Ovary (tissue), 9 donors: Measurements from ENCODE around the gene TAPBP. TPM values are rescaled to one million over a fixed set of nuclear protein-coding genes. Genes with fewer than 3 reads are reported as not detected.

Source experiments
- DNase-seq, 5 donors: peaks; one replicate each; pipeline ENCODE4 v3.0.0-alpha.2; 2019 to 2020
- H3K27ac ChIP-seq, 2 donors: fragments of 200-600 bp; one replicate each; pipeline versions ENCODE4 v1.5.1 to v1.8.0; 2019 to 2022
- H3K27me3 ChIP-seq: fragments of 200-600 bp; one replicate; pipeline ENCODE4 v1.8.0; 2022
- H3K36me3 ChIP-seq: fragments of 200-600 bp; sonication (generic); one replicate; pipeline ENCODE4 v1.5.1; 2019
- H3K4me1 ChIP-seq: one replicate; pipeline ENCODE4 v1.8.1; 2013; ENCODE audit warnings: mild to moderate bottlenecking, moderate library complexity; ENCODE audit not compliant: insufficient read depth
- H3K4me3 ChIP-seq: fragments of 200-600 bp; sonication (generic); one replicate; pipeline ENCODE4 v1.5.1; 2017
- H3K9me3 ChIP-seq, 2 donors: fragments of 200-600 bp in 1 of 2; sonication (generic) in 1 of 2; one replicate each; pipeline versions ENCODE4 v1.5.1 to v1.8.1; 2013 to 2019; ENCODE audit warnings: mild to moderate bottlenecking in 1 of 2, moderate library complexity in 1 of 2
- EP300 ChIP-seq: sonication (generic); formaldehyde crosslinking; IDR thresholded peaks from one replicate; pipeline ENCODE4 v1.6.1; 2017; ENCODE audit warnings: antibody characterized with exemption
- POLR2A ChIP-seq: fragments of 450-650 bp; IDR thresholded peaks from one replicate; pipeline ENCODE4 v1.6.1; 2017; ENCODE audit warnings: antibody characterized with exemption, mild to moderate bottlenecking, moderate library complexity
- WGBS, 3 donors: extraction: QIAGEN DNeasy Blood & Tissue Kit in 1 of 3; methylation state at CpG; one replicate each; pipeline versions ENCODE4 v1.1.5 to v1.1.7; 2013 to 2017; 5-methylcytosine and 5-hydroxymethylcytosine counted together
- intact Hi-C, 4 donors: fragments of 100-400 bp; cut with DNase I; formaldehyde crosslinking; loops; one replicate each; pipeline versions ENCODE4 v1.11.0 to v1.15.1; 2022 to 2023
- polyA plus RNA-seq, 2 donors: library from polyadenylated mRNA; stranded (reverse); fragments of 200-250 nt in 1 of 2; fragments of 350-450 nt in 1 of 2; fragmentation: Illumina TruSeq in 1 of 2; extraction: RNeasy Lipid Tissue Mini Kit (QIAGEN cat#74804) in 1 of 2; gene quantifications; one replicate each; pipeline ENCODE4 v1.2.3, GENCODE V29; 2013 to 2014
- total RNA-seq, 7 donors: library from RNA; depleted of rRNA in 2 of 7; stranded (reverse); fragments of >200 nt in 2 of 7; fragmentation: NEBNext Ultra II Directional in 3 of 7; extraction: Animal tissue kit (Norgen Biotek cat#: 25700) in 3 of 7; gene quantifications; one replicate each; pipeline versions ENCODE4 v1.1.0 to v1.2.4, GENCODE V29; 2016 to 2023
- TF ChIP-seq, protein P1 (sequence below), 3 donors: fragments of 450-650 bp in 2 of 3; fragments of 200-600 bp in 1 of 3; IDR thresholded peaks; one replicate each; pipeline versions ENCODE4 v1.5.1 to v1.8.0; 2016 to 2022; ENCODE audit warnings: antibody characterized with exemption in 3 of 3, mild to moderate bottlenecking in 1 of 3
- donor health status: DM: no; HTN: no; CAD: no; lungs with moderate emphysema.
- donor health status: DM: no; HTN: no; CAD: no.
- donor health status: Bipolar disorder and iron deficiency.
- donor health status: DM: yes; HTN: yes; CAD: no.
- donor health status: DM: no; HTN: no; CAD: no.
- donor health status: DM: yes; HTN: yes; CAD: no.

The TAPBP gene
- total and polyA plus RNA-seq, 9 donors = 24.4 to 121 (median 60.9) TPM

DNA sequence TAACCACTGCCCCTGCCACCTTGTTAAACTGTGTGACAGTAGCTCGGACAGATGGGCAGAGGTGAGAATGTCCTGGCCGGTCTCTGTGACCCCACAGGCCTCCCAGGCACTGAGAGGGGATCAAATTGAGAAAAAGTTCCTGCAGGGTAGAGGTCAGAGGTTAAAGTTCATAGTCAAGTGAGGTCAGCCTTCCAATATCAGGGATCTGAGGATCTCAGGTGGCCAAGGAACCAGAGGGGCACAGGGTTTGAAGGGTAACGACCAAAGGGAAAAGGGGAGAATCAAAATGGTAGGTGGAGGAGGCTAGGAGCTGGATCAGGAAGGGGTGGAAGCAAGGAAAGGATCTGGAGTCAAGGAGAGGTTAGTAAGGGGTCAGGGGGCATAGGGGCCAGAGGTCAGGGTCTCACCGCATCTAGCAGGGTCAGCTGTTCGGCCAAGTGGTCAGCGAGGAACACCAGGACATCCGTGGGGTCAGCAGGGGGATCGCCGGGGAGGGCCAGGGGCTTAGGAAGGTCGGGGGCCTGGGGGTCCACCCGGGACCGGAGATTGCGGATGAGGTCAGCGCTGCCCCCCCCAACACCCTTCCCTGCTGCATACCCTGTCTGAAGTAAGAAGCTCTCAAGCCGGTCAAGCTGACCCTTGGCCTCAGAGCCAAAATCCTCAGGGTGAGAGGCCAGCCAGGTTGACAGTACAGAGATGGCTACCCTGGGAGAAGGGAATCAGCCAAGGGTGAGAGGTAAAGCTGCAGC is 18.1 kb downstream of the TAPBP start:
- no peak overlapping the region for H3K4me3 ChIP-seq
- intact Hi-C loops = loop anchor here in 1 of 4 donors (10.0 kb wide), 1 partner anchor 119 kb away; the partner anchor contains the start of genes CUTA and PHF1
- H3K4me1 ChIP-seq = peaks cover 9% of the 10 kb centered on the region

GRCh38 chr6:33294086-33294823 is 19.6 kb downstream of the TAPBP start:
- H3K27ac ChIP-seq = no peak overlapping the region
- H3K9me3 ChIP-seq = no peaks in the 10 kb centered on the region
- peaks cover 6% of the 10 kb centered on the region for H3K4me1 ChIP-seq
- 50 to 62% (median 56%) methylated on average over 10 of the region's 10 CpGs for WGBS, 3 donors
- H3K27me3 ChIP-seq = no peaks in the 10 kb centered on the region
- DNase-seq = peak in 1 of 5 donors; percentile 19
- no peaks in the 10 kb centered on the region for H3K36me3 ChIP-seq
- intact Hi-C loops = loop anchor here in 1 of 4 donors (10.0 kb wide), 1 partner anchor 121 kb away; the partner anchor contains the start of genes CUTA and PHF1
- TF ChIP-seq, protein P1, sequence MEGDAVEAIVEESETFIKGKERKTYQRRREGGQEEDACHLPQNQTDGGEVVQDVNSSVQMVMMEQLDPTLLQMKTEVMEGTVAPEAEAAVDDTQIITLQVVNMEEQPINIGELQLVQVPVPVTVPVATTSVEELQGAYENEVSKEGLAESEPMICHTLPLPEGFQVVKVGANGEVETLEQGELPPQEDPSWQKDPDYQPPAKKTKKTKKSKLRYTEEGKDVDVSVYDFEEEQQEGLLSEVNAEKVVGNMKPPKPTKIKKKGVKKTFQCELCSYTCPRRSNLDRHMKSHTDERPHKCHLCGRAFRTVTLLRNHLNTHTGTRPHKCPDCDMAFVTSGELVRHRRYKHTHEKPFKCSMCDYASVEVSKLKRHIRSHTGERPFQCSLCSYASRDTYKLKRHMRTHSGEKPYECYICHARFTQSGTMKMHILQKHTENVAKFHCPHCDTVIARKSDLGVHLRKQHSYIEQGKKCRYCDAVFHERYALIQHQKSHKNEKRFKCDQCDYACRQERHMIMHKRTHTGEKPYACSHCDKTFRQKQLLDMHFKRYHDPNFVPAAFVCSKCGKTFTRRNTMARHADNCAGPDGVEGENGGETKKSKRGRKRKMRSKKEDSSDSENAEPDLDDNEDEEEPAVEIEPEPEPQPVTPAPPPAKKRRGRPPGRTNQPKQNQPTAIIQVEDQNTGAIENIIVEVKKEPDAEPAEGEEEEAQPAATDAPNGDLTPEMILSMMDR (IDR thresholded peaks at IDR 0.05) = no peak
- TF ChIP-seq POLR2A = no peak
- TF ChIP-seq EP300 = no peak
- H3K4me3 ChIP-seq = no peak overlapping the region

More for the DNA sequence above, 18.1 kb downstream of the TAPBP start:
- no peaks in the 10 kb centered on the region for H3K27me3 ChIP-seq
- TF ChIP-seq POLR2A = no peak
- TF ChIP-seq, protein P1 (IDR thresholded peaks at IDR 0.05) = no peak
- no peak for TF ChIP-seq EP300
- DNase-seq = peak in 2 of 5 donors; percentile 39 to 48
- no peak overlapping the region for H3K27ac ChIP-seq
- 74 to 84% (median 76%) methylated on average over 15 of the region's 15 CpGs for WGBS, 3 donors
- H3K9me3 ChIP-seq = no peaks in the 10 kb centered on the region
- no peaks in the 10 kb centered on the region for H3K36me3 ChIP-seq

DNA sequence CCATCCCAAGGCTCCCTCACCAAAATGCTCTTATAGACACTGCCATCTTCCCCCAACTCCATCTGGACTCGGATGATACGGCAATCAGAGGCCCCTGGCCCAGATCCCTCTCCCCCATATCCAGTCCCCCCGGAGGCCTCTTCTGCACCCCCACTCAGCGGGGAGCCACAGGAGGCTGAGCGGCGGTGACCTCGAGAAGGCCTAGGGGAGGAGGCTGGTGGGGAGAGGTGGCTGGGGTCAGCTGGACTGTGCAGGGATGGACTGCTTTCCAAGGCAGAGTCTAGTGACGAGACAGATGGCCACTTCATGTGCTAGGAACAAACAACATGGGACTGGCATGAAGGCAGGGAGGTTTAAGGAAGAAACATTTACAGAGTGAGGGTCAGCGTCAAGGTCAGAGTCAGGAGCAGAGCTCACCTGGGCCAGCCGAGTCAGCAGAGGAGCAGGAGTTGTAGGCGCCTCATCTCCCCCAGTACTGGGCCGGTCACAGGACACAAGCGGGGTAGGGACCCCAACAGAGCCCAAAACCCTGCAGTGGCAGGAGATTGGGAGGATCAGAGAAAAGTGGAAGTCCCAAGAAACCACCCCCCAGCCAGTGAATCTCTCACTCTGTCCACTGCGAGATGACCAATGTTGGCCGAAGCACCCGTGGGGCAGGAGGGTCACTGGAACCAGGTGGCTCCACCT is 20.7 kb downstream of the TAPBP start:
- no peak for DNase-seq
- 74 to 82% (median 80%) methylated on average over 16 of the region's 16 CpGs for WGBS, 3 donors
- Histone ChIP-seq H3K27ac (no peak overlapping the region), H3K4me1 (peaks cover 10% of the 10 kb centered on the region), H3K27me3 (no peaks in the 10 kb centered on the region), H3K36me3 (no peaks in the 10 kb centered on the region), H3K4me3 (no peak overlapping the region), H3K9me3 (no peaks in the 10 kb centered on the region)
- TF ChIP-seq EP300 (no peak), POLR2A (no peak)
- TF ChIP-seq, protein P1 (IDR thresholded peaks at IDR 0.05) = no peak
- intact Hi-C loops = loop anchor here in 1 of 4 donors (10.0 kb wide), 1 partner anchor 122 kb away; the partner anchor contains the start of genes CUTA and PHF1

- Histone ChIP-seq H3K4me3 (peak overlapping the region; percentile 88), H3K27ac (no peak overlapping the region), H3K9me3 (no peaks in the 10 kb centered on the region), H3K4me1 (peaks cover 6% of the 10 kb centered on the region), H3K27me3 (no peaks in the 10 kb centered on the region), H3K36me3 (no peaks in the 10 kb centered on the region)
- DNase-seq = peak in 1 of 5 donors; percentile 47
- WGBS, 3 donors = 55 to 64% (median 61%) methylated on average over 7 of the region's 7 CpGs
- TF ChIP-seq POLR2A (no peak), EP300 (no peak)
- TF ChIP-seq, protein P1 (IDR thresholded peaks at IDR 0.05) = no peak
- intact Hi-C loops = loop anchor here in 1 of 4 donors (10.0 kb wide), 1 partner anchor 124 kb away; the partner anchor contains the start of genes CUTA and PHF1
Observed at GRCh38 chr6:33290459-33290858, 23.4 kb downstream of the TAPBP start.
